Activated CD4-positive, CD25-positive, alpha-beta regulatory T cell treated with anti-CD3 and anti-CD28 coated beads, Interleukin-2, amount 50 U/mL, for 24 hours (primary cell): Measurements from ENCODE around the gene RNF39.

Source experiments
- ATAC-seq, 2 donors: fragments of 150-1000 bp; cut with Tn5 transposase; one replicate each; pipeline ENCODE4 v1.10.0; 2021; ENCODE audit warnings: mild to moderate bottlenecking in 1 of 2, moderate library complexity in 1 of 2

Gene RNF39

DNA sequence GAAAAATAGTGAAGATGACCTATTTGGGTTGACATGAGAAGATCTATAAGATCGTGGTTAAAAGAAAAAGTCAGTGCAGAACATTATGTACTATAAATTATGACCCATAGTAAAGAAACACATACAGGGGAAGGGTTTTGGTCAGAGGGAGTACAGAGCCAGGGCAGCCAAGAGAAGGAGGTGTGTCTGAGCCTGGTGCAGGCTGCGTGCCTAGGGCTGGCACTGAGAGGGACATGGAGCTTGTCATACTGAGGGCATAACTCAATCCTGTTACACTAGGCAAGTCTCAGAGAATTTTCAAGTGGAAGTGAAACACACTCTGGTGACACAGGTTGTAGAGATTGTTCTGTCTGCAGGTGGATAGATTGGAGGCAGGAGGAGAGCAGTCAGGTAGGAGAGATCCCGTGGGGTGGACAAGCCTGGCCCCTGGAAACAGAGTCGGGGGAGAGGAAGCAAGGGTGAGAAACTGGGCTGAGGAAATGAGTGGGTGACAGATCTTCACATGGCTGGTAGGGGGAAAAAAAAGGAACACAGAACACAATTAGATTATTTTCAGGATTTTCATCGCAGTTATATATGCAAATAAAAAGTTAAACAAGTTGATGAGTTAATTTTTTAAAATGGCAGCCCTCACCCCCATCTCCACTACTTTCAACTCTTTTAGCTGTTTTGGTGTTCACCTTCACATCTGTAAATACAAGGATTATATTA is 18.5 kb upstream of the RNF39 start:
- no peak for ATAC-seq

GRCh38 chr6:30092852-30093543 is 17.4 kb upstream of the RNF39 start:
- ATAC-seq, result no peak

- no peak for ATAC-seq
Observed at GRCh38 chr6:30091577-30092381, 16.2 kb upstream of the RNF39 start.

GRCh38 chr6:30087876-30088275 is 12.3 kb upstream of the RNF39 start:
- no peak for ATAC-seq

DNA sequence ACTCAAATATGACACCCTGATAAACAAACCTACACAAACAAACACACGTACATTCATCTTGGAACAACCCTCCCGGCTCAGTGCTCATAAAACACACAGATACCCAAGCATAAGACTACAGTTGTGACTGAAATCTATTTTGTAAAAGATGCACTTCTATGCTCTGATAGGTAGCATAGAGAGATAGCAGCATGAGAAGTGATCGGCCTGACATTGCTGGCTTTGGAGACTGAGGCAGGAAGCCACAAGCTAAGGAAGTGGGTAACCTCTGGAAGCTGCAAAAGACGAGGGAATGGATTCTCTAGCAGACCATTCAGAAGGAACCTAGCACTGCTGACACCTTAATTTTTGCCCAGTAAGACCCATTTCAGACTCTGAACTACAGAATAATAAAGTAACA is 1.6 kb upstream of the RNF39 start:
- ATAC-seq, result no peak

DNA sequence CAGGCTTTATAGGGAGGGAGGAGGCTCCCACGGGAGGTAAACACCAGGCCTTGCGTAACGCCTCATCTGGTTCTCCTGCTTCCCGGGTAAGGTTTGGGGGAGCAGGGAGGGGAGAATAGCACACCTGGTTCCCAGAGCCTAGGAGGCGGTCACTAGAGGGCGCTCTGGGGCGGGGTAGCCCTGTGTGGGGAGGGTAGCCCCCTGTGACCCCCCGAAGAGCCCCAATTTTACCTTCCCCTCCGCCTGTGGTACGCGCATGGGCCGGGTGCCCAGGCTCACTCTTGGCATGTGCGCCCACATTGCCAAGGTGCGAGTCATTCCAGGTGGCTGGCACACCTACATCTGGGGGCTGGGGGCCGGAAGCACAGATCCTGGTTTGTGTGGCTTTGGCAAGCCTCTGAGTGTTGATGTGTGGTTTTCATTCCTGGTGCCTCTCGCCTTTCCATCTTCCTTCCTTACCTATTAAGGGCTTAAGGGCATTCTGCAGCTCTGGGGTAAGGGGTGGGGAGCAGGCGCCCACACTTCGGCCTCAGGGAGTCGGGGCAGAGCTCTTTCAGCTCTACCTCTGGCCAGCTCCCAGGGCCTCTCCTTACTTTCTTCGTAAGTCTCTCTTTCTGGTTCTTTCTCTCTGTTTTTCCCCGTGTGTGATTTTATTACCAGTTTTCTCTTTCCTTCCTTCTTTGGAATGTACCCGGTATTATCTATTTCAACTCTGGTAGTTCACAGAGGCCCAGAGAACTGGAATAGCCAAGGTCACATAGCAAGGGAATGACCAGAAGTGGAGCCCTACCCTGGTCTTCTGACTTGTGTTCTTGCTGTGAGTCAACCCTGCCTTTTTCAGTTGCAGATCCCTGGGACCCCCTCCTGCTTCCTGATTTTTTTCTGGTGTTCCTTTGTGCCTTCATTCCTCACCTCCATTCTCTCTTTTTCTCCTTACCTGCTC is 492 bp upstream of the RNF39 start:
- peak in 1 of 2 donors; percentile 17 for ATAC-seq

GRCh38 chr6:30074331-30075093 is 1.1 kb downstream of the RNF39 start:
- ATAC-seq, result no peak

GRCh38 chr6:30073489-30074235 is 1.9 kb downstream of the RNF39 start:
- ATAC-seq, result no peak

GRCh38 chr6:30071858-30072257 is 3.7 kb downstream of the RNF39 start:
- ATAC-seq, result no peak

DNA sequence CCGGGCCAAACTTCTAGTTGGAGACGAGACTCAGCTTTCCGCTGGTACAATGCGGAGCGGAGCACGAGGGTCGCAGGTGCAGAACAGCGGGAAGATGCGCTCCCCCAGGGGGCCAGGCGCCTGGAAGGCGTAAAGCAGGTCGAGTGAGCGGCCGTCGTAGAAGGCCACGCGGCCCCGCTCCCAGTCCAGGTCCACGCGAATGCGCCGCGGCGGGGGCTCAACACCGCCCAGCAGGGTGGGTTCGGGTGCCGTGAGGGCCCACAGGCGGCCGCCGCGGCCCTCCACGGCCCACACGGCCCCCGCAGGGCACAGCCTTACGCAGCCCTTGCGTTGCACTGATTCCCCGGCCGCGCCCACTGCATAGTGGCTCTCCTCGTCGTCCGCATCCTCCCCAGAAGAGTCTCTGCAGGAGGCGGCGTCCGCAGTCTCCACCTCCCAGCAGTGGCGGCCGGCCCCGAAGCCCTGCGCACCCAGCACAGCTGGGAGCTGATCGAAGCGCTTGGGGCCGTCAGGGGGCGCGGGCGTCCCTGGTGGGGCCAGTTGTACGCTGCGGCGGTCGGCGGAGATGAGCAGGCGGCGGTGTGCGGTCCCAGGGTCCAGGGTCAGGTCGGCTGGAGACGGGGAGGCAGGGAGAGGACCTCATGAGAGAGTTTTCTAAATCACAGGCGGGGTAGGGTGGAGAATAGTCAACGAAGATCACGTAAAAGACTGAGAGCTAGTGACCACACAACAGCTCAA is 4.3 kb downstream of the RNF39 start:
- ATAC-seq, result no peak

GRCh38 chr6:30067460-30068139 is 8.0 kb downstream of the RNF39 start:
- no peak for ATAC-seq

DNA sequence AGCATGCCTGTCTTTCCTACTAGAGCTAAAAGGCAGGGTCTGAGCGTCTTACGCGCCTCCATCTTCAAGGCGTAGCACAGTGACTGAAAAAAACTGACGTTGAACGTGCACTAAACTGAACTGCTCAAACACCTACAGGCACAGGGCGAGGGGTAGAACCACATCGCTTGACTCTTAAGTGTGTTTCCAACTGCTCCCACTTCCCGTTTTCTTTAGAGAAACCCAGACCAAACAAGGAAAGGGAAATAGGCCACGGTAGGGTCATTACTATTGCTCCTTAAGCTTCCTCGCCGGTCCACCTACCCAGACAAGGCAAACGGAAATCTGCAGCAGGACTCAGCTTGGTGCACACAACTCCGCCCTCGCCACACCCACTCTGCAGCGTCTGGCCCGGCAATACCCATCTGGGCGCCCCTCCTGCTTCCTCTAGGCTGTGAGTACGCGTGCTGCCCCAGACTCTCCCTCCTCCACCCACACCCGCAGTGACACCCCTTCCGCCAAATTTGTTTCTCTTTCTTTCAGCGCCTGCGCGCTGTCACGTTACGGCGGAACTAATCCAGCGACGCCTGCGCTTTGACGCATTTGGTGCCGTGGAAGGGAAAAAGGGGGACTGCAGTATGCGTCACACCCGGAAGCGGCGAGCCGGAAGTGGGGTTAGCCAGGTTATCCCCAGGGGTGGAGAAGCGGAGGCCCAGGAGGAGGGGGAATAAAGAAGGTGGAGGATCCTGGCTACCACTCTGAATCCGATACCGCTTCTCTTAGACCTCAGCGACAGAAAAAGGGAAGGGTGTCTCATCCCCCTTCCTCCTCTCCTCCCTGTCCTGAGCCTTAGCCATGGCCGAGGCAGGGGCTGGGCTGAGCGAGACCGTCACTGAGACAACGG is 8.8 kb downstream of the RNF39 start, which contains the start of gene PPP1R11:
TSS of gene PPP1R11 (plus strand) at position 622 of the 883 bp plus-strand sequence. CDS start at position 835, 213 bp downstream.
- ATAC-seq, result peak; percentile 98 to 99

GRCh38 chr6:30066082-30066481 is 9.5 kb downstream of the RNF39 start:
- ATAC-seq, result no peak

- ATAC-seq, result no peak
Observed at GRCh38 chr6:30063315-30063714, 12.3 kb downstream of the RNF39 start.

- no peak for ATAC-seq
Observed at GRCh38 chr6:30062471-30063178, 12.9 kb downstream of the RNF39 start.

DNA sequence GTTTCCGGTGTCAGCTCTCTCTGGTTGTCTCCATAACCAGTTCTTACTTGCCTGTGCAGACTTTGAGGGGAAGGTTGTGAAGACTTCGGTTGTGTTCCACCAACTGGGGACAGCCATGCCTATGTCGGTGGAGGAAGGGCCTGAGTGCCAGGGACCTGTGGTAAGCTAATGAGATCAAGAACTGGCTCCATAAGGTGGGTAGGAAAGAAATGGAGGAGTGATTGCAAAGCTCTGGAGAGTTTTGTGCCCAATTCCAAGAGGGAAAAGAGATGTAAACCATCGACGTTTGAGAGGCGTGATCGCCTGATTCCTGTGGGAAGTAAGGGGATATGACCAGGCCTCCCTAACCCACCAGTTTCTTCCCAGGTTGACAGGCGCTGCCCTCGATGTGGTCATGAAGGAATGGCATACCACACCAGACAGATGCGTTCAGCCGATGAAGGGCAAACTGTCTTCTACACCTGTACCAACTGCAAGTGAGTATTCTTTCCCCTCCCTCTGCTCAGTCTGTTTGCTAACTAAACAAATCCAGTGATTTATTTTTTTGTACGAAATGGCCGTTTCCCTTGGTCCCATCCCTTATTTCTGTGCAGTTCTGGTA is 13.6 kb downstream of the RNF39 start:
- ATAC-seq, result peak in 1 of 2 donors; percentile 15
